ENCODE data around the gene CECR2. TPM values are rescaled to one million over a fixed set of nuclear protein-coding genes. Genes with fewer than 3 reads are reported as not detected.

CECR2 gene
- total and polyA plus RNA-seq, 10 of the 15 experiments (the other 5 are each of a cell fraction or from before 2014, with no cell fraction given): 0.01 to 0.08 (median 0.01) TPM; not detected in 7

- no peak overlapping the region for H3K27ac ChIP-seq (ENCODE audit: control insufficient read depth, insufficient read depth)
- 40% methylated on average over 2 of the region's 2 CpGs for WGBS (ENCODE audit: insufficient coverage, insufficient replicate concordance, low lambda C conversion rate, missing lambda C conversion rate)
- DNase-seq (ENCODE audit: low read depth, low spot score): no peak
- no peaks in the 10 kb centered on the region for H3K27me3 ChIP-seq (replicated peaks in 1 of 2; ENCODE audit: control insufficient read depth in 2 of 2, insufficient read depth in 2 of 2, low read length in 1 of 2)
- POLR2A ChIA-PET: no interaction called here
- in situ Hi-C loops (cut with MboI): no loop called here
- BruUV-seq (replicated peaks): no TSS peak
- no peak for FAIRE-seq
- no peak overlapping the region for H3K4me3 ChIP-seq
- no peaks in the 10 kb centered on the region for H3K79me2 ChIP-seq (ENCODE audit: control insufficient read depth, insufficient read depth, low read length)
- SMC1A ChIA-PET (ENCODE audit: uncharacterized antibody, unreplicated experiment): interaction anchor here (1.2 kb wide), 1 partner anchor 94 kb away, joined by 4 read pairs; no protein-coding TSS in a partner anchor
- H4K20me1 ChIP-seq (ENCODE audit: control insufficient read depth, insufficient read depth): no peaks in the 10 kb centered on the region
- intact Hi-C loops (cut with micrococcal nuclease; ENCODE audit: unreplicated experiment): no loop called here
- H3K9ac ChIP-seq (ENCODE audit: control insufficient read depth, insufficient read depth, low read length): no peak overlapping the region
- no peak for ATAC-seq
- H3K36me3 ChIP-seq (ENCODE audit: control insufficient read depth in 2 of 2, insufficient read depth in 2 of 2, low read length in 1 of 2): no peaks in the 10 kb centered on the region
- H3K9me3 ChIP-seq (replicated peaks; ENCODE audit: control insufficient read depth, insufficient read depth, low read length): no peaks in the 10 kb centered on the region
- H3K4me1 ChIP-seq (ENCODE audit: control insufficient read depth, insufficient read depth, low read length): no peaks in the 10 kb centered on the region
- RAD21 ChIA-PET (ENCODE audit: unreplicated experiment): no interaction called here
- H2AFZ ChIP-seq (ENCODE audit: control insufficient read depth, low read depth, low read length): no peak overlapping the region
- CTCF ChIA-PET: interaction anchor here (0.6 to 1.0 kb wide), 3 partner anchors 17 to 127 kb away, joined by 3 read pairs; no protein-coding TSS in a partner anchor
- no peak overlapping the region for H3K4me2 ChIP-seq (ENCODE audit: control insufficient read depth, insufficient read depth)
- TF ChIP-seq, protein P1, sequence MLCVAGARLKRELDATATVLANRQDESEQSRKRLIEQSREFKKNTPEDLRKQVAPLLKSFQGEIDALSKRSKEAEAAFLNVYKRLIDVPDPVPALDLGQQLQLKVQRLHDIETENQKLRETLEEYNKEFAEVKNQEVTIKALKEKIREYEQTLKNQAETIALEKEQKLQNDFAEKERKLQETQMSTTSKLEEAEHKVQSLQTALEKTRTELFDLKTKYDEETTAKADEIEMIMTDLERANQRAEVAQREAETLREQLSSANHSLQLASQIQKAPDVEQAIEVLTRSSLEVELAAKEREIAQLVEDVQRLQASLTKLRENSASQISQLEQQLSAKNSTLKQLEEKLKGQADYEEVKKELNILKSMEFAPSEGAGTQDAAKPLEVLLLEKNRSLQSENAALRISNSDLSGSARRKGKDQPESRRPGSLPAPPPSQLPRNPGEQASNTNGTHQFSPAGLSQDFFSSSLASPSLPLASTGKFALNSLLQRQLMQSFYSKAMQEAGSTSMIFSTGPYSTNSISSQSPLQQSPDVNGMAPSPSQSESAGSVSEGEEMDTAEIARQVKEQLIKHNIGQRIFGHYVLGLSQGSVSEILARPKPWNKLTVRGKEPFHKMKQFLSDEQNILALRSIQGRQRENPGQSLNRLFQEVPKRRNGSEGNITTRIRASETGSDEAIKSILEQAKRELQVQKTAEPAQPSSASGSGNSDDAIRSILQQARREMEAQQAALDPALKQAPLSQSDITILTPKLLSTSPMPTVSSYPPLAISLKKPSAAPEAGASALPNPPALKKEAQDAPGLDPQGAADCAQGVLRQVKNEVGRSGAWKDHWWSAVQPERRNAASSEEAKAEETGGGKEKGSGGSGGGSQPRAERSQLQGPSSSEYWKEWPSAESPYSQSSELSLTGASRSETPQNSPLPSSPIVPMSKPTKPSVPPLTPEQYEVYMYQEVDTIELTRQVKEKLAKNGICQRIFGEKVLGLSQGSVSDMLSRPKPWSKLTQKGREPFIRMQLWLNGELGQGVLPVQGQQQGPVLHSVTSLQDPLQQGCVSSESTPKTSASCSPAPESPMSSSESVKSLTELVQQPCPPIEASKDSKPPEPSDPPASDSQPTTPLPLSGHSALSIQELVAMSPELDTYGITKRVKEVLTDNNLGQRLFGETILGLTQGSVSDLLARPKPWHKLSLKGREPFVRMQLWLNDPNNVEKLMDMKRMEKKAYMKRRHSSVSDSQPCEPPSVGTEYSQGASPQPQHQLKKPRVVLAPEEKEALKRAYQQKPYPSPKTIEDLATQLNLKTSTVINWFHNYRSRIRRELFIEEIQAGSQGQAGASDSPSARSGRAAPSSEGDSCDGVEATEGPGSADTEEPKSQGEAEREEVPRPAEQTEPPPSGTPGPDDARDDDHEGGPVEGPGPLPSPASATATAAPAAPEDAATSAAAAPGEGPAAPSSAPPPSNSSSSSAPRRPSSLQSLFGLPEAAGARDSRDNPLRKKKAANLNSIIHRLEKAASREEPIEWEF (IDR thresholded peaks at IDR 0.05; ENCODE audit: insufficient replicate concordance, low read depth, low read length): no peak
- TF ChIP-seq JUND (IDR thresholded peaks at IDR 0.05; ENCODE audit: low read depth, low read length): no peak
- TF ChIP-seq ESRRA (IDR thresholded peaks at IDR 0.05; ENCODE audit: low read length): no peak
- no peak for TF ChIP-seq E4F1 (IDR thresholded peaks at IDR 0.05; ENCODE audit: borderline replicate concordance, partially characterized antibody)
- TF ChIP-seq, protein P2, sequence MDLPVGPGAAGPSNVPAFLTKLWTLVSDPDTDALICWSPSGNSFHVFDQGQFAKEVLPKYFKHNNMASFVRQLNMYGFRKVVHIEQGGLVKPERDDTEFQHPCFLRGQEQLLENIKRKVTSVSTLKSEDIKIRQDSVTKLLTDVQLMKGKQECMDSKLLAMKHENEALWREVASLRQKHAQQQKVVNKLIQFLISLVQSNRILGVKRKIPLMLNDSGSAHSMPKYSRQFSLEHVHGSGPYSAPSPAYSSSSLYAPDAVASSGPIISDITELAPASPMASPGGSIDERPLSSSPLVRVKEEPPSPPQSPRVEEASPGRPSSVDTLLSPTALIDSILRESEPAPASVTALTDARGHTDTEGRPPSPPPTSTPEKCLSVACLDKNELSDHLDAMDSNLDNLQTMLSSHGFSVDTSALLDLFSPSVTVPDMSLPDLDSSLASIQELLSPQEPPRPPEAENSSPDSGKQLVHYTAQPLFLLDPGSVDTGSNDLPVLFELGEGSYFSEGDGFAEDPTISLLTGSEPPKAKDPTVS (IDR thresholded peaks at IDR 0.05; ENCODE audit: low read depth, low read length): no peak
- TF ChIP-seq TBL1XR1 (IDR thresholded peaks at IDR 0.05; ENCODE audit: low read depth, low read length): no peak
- no peak for TF ChIP-seq TCF3 (IDR thresholded peaks at IDR 0.05; ENCODE audit: borderline replicate concordance, insufficient read depth, low read depth, low read length)
- TF ChIP-seq ZNF622 (IDR thresholded peaks at IDR 0.05): no peak
- no peak for TF ChIP-seq BHLHE40 (IDR thresholded peaks at IDR 0.05; ENCODE audit: borderline replicate concordance in 1 of 2, low read depth in 2 of 2, low read length in 1 of 2)
- no peak for TF ChIP-seq HDAC2 (IDR thresholded peaks at IDR 0.05)
- TF ChIP-seq, protein P3, sequence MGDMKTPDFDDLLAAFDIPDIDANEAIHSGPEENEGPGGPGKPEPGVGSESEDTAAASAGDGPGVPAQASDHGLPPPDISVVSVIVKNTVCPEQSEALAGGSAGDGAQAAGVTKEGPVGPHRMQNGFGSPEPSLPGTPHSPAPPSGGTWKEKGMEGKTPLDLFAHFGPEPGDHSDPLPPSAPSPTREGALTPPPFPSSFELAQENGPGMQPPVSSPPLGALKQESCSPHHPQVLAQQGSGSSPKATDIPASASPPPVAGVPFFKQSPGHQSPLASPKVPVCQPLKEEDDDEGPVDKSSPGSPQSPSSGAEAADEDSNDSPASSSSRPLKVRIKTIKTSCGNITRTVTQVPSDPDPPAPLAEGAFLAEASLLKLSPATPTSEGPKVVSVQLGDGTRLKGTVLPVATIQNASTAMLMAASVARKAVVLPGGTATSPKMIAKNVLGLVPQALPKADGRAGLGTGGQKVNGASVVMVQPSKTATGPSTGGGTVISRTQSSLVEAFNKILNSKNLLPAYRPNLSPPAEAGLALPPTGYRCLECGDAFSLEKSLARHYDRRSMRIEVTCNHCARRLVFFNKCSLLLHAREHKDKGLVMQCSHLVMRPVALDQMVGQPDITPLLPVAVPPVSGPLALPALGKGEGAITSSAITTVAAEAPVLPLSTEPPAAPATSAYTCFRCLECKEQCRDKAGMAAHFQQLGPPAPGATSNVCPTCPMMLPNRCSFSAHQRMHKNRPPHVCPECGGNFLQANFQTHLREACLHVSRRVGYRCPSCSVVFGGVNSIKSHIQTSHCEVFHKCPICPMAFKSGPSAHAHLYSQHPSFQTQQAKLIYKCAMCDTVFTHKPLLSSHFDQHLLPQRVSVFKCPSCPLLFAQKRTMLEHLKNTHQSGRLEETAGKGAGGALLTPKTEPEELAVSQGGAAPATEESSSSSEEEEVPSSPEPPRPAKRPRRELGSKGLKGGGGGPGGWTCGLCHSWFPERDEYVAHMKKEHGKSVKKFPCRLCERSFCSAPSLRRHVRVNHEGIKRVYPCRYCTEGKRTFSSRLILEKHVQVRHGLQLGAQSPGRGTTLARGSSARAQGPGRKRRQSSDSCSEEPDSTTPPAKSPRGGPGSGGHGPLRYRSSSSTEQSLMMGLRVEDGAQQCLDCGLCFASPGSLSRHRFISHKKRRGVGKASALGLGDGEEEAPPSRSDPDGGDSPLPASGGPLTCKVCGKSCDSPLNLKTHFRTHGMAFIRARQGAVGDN (IDR thresholded peaks at IDR 0.05): no peak
These were observed 11.6 kb upstream of the CECR2 start for GRCh38 chr22:17357688-17358087.
